Measurements from ENCODE around the gene GJD3. TPM values are rescaled to one million over a fixed set of nuclear protein-coding genes. Genes with fewer than 3 reads are reported as not detected.
A peak's percentile ranks its signal among the peaks of the same experiment; 100 is the strongest.

The GJD3 gene
- total RNA-seq, 2 experiments from 2014 or later, result not detected

DNA sequence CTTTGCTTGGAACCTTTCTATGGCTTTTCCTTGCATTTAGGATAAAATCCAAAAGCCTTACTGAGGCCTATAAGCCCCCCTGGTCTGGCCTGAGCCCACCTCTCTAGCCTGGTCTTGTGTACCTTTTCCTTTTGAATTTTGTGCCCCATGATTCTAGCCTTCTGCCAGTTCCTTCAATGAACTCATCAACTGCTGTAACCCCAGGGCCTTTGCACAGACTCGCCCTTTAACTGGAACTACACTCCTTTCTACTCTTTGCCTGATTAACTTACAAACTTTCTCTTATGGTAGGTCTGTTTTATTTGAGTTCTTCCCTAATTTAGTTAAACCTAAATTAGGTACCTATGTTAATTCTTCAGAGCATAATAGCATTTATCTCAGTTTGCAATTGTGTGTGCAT lies 24.2 kb downstream of the GJD3 start:
- DNase-seq (ENCODE audit: low spot score), result no peak
- Histone ChIP-seq H3K27ac (ENCODE audit: low read depth, low read length, poor library complexity, severe bottlenecking) (no peak overlapping the region), H3K79me2 (ENCODE audit: insufficient read depth, low read depth, low read length) (no peaks in the 10 kb centered on the region), H3K4me3 (ENCODE audit: low read depth, low read length, poor library complexity, severe bottlenecking) (peak overlapping the region; percentile 73), H3K9me2 (ENCODE audit: insufficient read depth, low read length) (no peaks in the 10 kb centered on the region), H2AFZ (ENCODE audit: low read length) (no peak overlapping the region), H4K20me1 (ENCODE audit: insufficient read depth, low read length) (no peaks in the 10 kb centered on the region), H3K4me2 (ENCODE audit: low read length) (peak overlapping the region; percentile 79; the same call in 1 of the 2 replicates), H3K36me3 (ENCODE audit: insufficient read depth, low read length) (no peaks in the 10 kb centered on the region), H3K4me1 (ENCODE audit: insufficient read depth, low read length, poor library complexity, severe bottlenecking) (peaks cover 50% of the 10 kb centered on the region), H3K9me3 (ENCODE audit: low read length) (no peaks in the 10 kb centered on the region)
- intact Hi-C loops (cut with micrococcal nuclease; ENCODE audit: unreplicated experiment), result no loop called here
- ChIA-PET POLR2A (interaction anchor here (0.5 to 1.7 kb wide), 3 partner anchors 12 to 122 kb away, joined by 4 to 13 read pairs (median 10); no protein-coding TSS in a partner anchor), CTCF (ENCODE audit: unreplicated experiment) (interaction anchor here (0.7 kb wide), 1 partner anchor 265 kb away, joined by 8 read pairs; no protein-coding TSS in a partner anchor)
- TF ChIP-seq EZH2phosphoT487 (IDR thresholded peaks at IDR 0.05; ENCODE audit: borderline replicate concordance, low read depth, low read length), result no peak
- no peak for TF ChIP-seq CTCF (conservative IDR thresholded peaks at IDR 0.05; ENCODE audit: low read length)
- no TSS peak for BruUV-seq (replicated peaks)

DNA sequence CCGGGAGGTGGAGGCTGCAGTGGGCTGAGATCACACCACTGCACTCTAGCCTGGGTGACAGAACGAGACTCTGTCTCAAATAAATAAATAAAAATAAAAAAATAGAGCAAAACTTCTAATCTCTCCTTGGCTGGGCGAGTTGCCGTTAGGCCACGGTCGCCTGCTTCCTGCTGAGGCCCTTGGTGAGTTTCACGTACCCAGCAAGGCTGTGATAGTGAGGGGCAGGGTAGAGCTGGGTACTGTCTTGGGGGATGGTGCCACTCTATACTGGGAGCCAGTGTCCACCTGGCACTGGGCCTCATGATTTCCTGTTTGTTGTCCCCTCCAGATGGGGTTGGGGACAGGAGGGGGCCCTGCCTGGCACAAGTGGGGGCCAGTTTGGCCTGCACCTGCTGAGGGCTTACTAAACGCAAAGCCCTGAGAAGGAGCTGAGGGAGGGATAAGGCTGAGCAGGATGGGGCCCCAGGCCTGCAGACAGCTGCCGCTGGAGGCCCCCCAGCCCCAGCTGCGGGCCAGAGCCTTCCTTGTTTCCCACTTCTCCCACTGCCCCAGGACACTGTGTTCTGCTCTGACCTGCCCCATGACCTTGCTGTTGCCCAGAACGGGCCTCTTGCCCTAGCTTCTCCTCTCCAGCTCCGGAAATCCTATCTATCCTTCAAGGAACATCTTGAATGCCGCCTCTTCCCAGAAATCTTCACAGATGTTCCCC lies 25.4 kb downstream of the GJD3 start:
- Histone ChIP-seq H3K4me2 (ENCODE audit: low read length) (peak overlapping the region; percentile 37; the same call in 1 of the 2 replicates), H3K4me3 (ENCODE audit: low read depth, low read length, poor library complexity, severe bottlenecking) (no peak overlapping the region), H3K4me1 (ENCODE audit: insufficient read depth, low read length, poor library complexity, severe bottlenecking) (peaks cover 50% of the 10 kb centered on the region), H2AFZ (ENCODE audit: low read length) (no peak overlapping the region), H3K27ac (ENCODE audit: low read depth, low read length, poor library complexity, severe bottlenecking) (peak overlapping the region; percentile 30), H3K9me3 (ENCODE audit: low read length) (no peaks in the 10 kb centered on the region), H3K36me3 (ENCODE audit: insufficient read depth, low read length) (no peaks in the 10 kb centered on the region), H3K79me2 (ENCODE audit: insufficient read depth, low read depth, low read length) (no peaks in the 10 kb centered on the region), H4K20me1 (ENCODE audit: insufficient read depth, low read length) (no peaks in the 10 kb centered on the region), H3K9me2 (ENCODE audit: insufficient read depth, low read length) (no peaks in the 10 kb centered on the region)
- CTCF ChIA-PET (ENCODE audit: unreplicated experiment), result interaction anchor here (0.9 kb wide), 1 partner anchor 22 kb away, joined by 4 read pairs; no protein-coding TSS in a partner anchor
- no TSS peak for BruUV-seq (replicated peaks)
- POLR2A ChIA-PET, result interaction anchor here (0.7 to 1.7 kb wide), 6 partner anchors 11 to 171 kb away, joined by 3 to 13 read pairs (median 4); no protein-coding TSS in a partner anchor
- intact Hi-C loops (cut with micrococcal nuclease; ENCODE audit: unreplicated experiment), result no loop called here
- no peak for TF ChIP-seq CTCF (conservative IDR thresholded peaks at IDR 0.05; ENCODE audit: low read length)
- TF ChIP-seq EZH2phosphoT487 (IDR thresholded peaks at IDR 0.05; ENCODE audit: borderline replicate concordance, low read depth, low read length), result no peak
- peak; percentile 38 for DNase-seq (ENCODE audit: low spot score)

GRCh38 chr17:40338058-40338457 lies 26.5 kb downstream of the GJD3 start:
- Histone ChIP-seq H3K4me2 (ENCODE audit: low read length) (no peak overlapping the region), H3K4me3 (ENCODE audit: low read depth, low read length, poor library complexity, severe bottlenecking) (no peak overlapping the region), H3K9me2 (ENCODE audit: insufficient read depth, low read length) (no peaks in the 10 kb centered on the region), H2AFZ (ENCODE audit: low read length) (no peak overlapping the region), H3K36me3 (ENCODE audit: insufficient read depth, low read length) (no peaks in the 10 kb centered on the region), H3K27ac (ENCODE audit: low read depth, low read length, poor library complexity, severe bottlenecking) (no peak overlapping the region), H4K20me1 (ENCODE audit: insufficient read depth, low read length) (no peaks in the 10 kb centered on the region), H3K79me2 (ENCODE audit: insufficient read depth, low read depth, low read length) (no peaks in the 10 kb centered on the region), H3K9me3 (ENCODE audit: low read length) (no peaks in the 10 kb centered on the region), H3K4me1 (ENCODE audit: insufficient read depth, low read length, poor library complexity, severe bottlenecking) (peaks cover 40% of the 10 kb centered on the region)
- BruUV-seq (replicated peaks), result no TSS peak
- ChIA-PET POLR2A (no interaction called here), CTCF (ENCODE audit: unreplicated experiment) (no interaction called here)
- intact Hi-C loops (cut with micrococcal nuclease; ENCODE audit: unreplicated experiment), result no loop called here
- no peak for TF ChIP-seq EZH2phosphoT487 (IDR thresholded peaks at IDR 0.05; ENCODE audit: borderline replicate concordance, low read depth, low read length)
- no peak for TF ChIP-seq CTCF (conservative IDR thresholded peaks at IDR 0.05; ENCODE audit: low read length)
- no peak for DNase-seq (ENCODE audit: low spot score)

Data from OCI-LY7 (cell line).